Peyer's patch (tissue), 4 donors: ENCODE data around the gene HSPA4. TPM values are rescaled to one million over a fixed set of nuclear protein-coding genes. Genes with fewer than 3 reads are reported as not detected.

Source experiments
- DNase-seq, 3 donors: peaks; one replicate each; pipeline ENCODE4 v3.0.0-alpha.2; 2017 to 2019
- H3K27ac ChIP-seq, 4 donors: fragments of 200-600 bp; sonication (generic); one replicate each; pipeline ENCODE4 v1.5.1; 2016 to 2019
- H3K27me3 ChIP-seq, 2 donors: fragments of 200-600 bp; sonication (generic); one replicate each; pipeline ENCODE4 v1.5.1; 2019
- H3K36me3 ChIP-seq, 3 donors: fragments of 200-600 bp; sonication (generic); one replicate each; pipeline ENCODE4 v1.5.1; 2016 to 2019
- H3K4me1 ChIP-seq, 4 donors: fragments of 200-600 bp; sonication (generic); one replicate each; pipeline ENCODE4 v1.5.1; 2016 to 2019
- H3K4me3 ChIP-seq, 4 donors: fragments of 200-600 bp; sonication (generic); 1 replicate in 3 of 4; 2 replicates in 1 of 4; pipeline ENCODE4 v1.5.1; 2016 to 2019; ENCODE audit warnings: mild to moderate bottlenecking in 1 of 4
- H3K9me3 ChIP-seq, 4 donors: fragments of 200-600 bp; sonication (generic); one replicate each; pipeline ENCODE4 v1.5.1; 2016 to 2019; ENCODE audit warnings: mild to moderate bottlenecking in 1 of 4
- POLR2A ChIP-seq, 2 donors: fragments of 450-650 bp; IDR thresholded peaks; one replicate each; pipeline ENCODE4 v1.5.1; 2017; ENCODE audit warnings: antibody characterized with exemption in 2 of 2, mild to moderate bottlenecking in 2 of 2, moderate library complexity in 2 of 2
- total RNA-seq, 4 donors: library from RNA; depleted of rRNA; stranded (reverse); fragments of >200 nt; gene quantifications; one replicate each; pipeline ENCODE4 v1.1.0, GENCODE V29; 2016
- TF ChIP-seq, protein P1 (sequence below), 6 experiments: fragments of 450-650 bp in 4 of 6; fragments of 200-600 bp in 2 of 6; sonication (generic) in 1 of 6; IDR thresholded peaks; one replicate each; pipeline ENCODE4 v1.5.1; 2017 to 2019; ENCODE audit warnings: antibody characterized with exemption in 6 of 6, mild to moderate bottlenecking in 3 of 6, moderate library complexity in 1 of 6

Gene HSPA4
- total RNA-seq, 4 donors from 2014 or later, result 18.0 to 78.4 (median 41.4) TPM

DNA sequence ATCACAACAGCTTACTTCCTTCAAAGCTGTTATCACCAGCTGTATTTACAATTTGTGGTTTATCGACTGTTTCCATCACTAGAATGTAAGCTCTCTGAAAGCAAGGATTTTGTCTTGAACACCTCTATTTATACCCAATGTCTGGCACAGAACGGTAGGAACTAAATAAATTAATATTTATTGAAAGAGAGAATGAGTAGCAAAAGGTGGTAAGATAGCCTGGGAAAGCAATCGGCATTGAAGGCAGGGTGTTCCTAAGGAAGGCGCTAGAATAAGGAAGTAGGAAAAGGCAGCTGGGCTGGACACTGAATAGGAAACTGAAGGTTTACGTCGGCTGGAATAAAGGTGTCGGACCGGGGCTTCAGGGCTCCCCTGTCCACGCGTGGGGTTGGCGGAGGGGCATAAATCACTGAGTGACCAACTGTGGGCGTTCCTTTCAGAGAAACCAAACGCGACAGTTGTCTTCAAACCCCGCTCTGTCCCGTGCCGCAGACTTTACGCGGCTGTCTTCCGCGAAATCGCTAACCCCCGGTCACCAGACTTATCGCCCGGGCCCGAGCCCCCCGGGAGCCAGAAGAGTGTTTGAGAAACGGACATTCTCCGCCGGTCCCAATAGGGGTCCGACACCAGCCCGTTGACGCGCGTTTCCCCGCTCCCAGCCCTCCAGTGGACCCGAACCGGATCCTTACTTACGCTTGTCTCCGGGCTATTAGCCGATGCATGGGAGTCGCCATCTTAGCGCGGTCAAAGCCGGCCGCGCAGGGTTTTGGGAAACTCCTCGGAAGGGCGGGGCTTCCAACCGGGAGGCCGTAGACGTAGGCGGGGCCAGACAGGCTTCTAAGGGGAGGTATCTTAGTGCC is 25.8 kb upstream of the HSPA4 start, which contains the start of gene ZCCHC10:
ZCCHC10 (minus strand) TSS at position 746 of the 860 bp plus-strand sequence; CDS start at position 734, 12 bp downstream.
- peak; percentile 55 to 63 for TF ChIP-seq POLR2A (IDR thresholded peaks at IDR 0.05)
- TF ChIP-seq, protein P1, sequence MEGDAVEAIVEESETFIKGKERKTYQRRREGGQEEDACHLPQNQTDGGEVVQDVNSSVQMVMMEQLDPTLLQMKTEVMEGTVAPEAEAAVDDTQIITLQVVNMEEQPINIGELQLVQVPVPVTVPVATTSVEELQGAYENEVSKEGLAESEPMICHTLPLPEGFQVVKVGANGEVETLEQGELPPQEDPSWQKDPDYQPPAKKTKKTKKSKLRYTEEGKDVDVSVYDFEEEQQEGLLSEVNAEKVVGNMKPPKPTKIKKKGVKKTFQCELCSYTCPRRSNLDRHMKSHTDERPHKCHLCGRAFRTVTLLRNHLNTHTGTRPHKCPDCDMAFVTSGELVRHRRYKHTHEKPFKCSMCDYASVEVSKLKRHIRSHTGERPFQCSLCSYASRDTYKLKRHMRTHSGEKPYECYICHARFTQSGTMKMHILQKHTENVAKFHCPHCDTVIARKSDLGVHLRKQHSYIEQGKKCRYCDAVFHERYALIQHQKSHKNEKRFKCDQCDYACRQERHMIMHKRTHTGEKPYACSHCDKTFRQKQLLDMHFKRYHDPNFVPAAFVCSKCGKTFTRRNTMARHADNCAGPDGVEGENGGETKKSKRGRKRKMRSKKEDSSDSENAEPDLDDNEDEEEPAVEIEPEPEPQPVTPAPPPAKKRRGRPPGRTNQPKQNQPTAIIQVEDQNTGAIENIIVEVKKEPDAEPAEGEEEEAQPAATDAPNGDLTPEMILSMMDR (IDR thresholded peaks at IDR 0.05), result no peak
- peaks cover 0 to 11% (median 0%) of the 10 kb centered on the region in 4 donors for H3K4me1 ChIP-seq
- H3K36me3 ChIP-seq, result peaks cover 0 to 13% (median 0%) of the 10 kb centered on the region in 3 donors
- H3K9me3 ChIP-seq, result no peaks in the 10 kb centered on the region
- H3K4me3 ChIP-seq, result peak within 1 kb of the TSS; percentile 66 to 97 (median 83)
- H3K27me3 ChIP-seq, result no peaks in the 10 kb centered on the region
- H3K27ac ChIP-seq, result peak within 1 kb of the TSS; percentile 90 to 97 (median 92)
- DNase-seq, result peak; percentile 93 to 97 (median 96)

DNA sequence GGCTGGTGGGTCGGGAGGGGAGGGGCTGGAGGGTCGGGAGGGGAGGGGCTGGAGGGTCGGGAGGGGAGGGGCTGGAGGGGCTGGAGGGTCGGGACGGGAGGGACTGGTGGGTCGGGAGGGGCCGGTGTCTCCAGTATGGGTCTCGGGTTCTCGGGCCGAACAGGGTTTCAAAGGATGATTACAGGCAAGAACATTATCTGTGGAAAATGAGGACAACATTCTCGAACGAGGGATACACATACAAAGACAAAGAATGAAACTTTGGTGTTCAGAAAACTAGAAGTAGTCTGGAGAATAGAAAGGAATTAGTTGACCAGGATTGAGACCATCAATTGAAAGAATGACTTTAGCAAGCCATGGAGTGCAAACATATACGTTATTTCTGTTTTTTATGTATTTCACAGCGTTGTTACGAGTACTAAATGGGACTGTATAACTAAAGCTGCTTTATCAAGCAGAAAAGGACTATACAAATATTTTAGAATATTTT is 25.1 kb upstream of the HSPA4 start:
- Histone ChIP-seq H3K4me3 (peak overlapping the region; percentile 66 to 97 (median 83)), H3K27ac (peak overlapping the region; percentile 90 to 97 (median 92)), H3K36me3 (peaks cover 0 to 9% (median 0%) of the 10 kb centered on the region in 3 donors), H3K4me1 (peaks cover 0 to 11% (median 0%) of the 10 kb centered on the region in 4 donors), H3K27me3 (no peaks in the 10 kb centered on the region), H3K9me3 (no peaks in the 10 kb centered on the region)
- TF ChIP-seq, protein P1 (IDR thresholded peaks at IDR 0.05), result no peak
- TF ChIP-seq POLR2A (IDR thresholded peaks at IDR 0.05), result no peak
- no peak for DNase-seq

DNA sequence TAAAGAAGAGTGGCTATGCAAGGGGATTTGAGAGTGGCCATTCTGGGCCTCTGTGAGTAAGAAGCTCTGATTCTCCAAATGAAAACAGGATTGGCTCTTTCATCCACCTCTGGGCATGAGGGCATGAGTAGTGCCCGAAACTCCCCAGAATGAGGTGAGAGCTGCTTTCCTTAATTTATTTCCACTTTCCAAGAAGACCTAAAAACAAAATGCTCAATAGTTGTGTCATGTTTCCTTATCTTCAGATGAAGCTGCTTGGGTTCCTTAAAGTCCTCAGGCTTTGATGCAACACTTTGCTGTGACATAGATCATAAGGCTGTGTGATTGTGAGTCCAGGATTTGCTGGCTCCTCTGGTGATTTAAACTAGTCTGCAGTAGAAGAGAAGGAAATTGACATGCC is 22.4 kb upstream of the HSPA4 start:
- TF ChIP-seq, protein P1 (IDR thresholded peaks at IDR 0.05), result no peak
- no peak for TF ChIP-seq POLR2A (IDR thresholded peaks at IDR 0.05)
- Histone ChIP-seq H3K27me3 (no peaks in the 10 kb centered on the region), H3K36me3 (no peaks in the 10 kb centered on the region), H3K4me3 (no peak overlapping the region), H3K9me3 (no peaks in the 10 kb centered on the region), H3K4me1 (peaks cover 0 to 15% (median 4%) of the 10 kb centered on the region in 4 donors), H3K27ac (peak overlapping the region in 1 of 4 donors; percentile 63)
- DNase-seq, result no peak

DNA sequence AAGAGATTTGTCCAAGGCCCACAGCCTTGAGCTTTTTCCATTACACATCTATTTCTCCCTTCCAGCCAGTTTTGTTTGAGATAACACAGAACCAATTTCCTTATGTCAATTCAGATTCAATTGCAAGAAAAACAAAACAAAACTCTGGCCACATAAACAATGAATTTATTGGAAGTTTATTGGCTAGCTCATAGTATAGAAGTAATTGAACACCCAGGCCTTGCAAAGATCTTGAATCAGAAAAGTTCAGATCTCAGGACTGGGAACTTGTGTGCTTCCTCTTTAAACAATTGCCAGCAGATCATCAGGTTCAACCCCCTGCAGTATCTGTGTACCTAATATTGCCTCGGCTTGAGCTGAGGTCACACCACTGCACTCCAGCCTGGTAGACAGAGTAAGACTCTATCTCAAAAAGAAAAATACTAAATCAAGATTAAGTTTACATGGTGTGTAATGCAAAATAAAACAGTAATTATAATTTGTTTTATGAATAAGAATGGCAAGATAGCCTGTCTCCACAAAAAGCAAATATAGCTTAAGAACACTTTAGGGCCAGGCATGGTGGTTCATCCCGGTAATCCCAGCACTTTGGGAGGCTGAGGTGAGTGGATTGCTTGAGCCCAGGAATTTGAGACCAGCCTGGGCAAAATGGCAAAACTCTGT is 21.3 kb upstream of the HSPA4 start:
- Histone ChIP-seq H3K36me3 (no peaks in the 10 kb centered on the region), H3K27me3 (no peaks in the 10 kb centered on the region), H3K27ac (peak overlapping the region in 2 of 4 donors; percentile 7 to 63), H3K4me1 (peaks cover 0 to 9% (median 4%) of the 10 kb centered on the region in 4 donors), H3K4me3 (no peak overlapping the region), H3K9me3 (no peaks in the 10 kb centered on the region)
- TF ChIP-seq, protein P1 (IDR thresholded peaks at IDR 0.05), result no peak
- TF ChIP-seq POLR2A (IDR thresholded peaks at IDR 0.05), result no peak
- no peak for DNase-seq

DNA sequence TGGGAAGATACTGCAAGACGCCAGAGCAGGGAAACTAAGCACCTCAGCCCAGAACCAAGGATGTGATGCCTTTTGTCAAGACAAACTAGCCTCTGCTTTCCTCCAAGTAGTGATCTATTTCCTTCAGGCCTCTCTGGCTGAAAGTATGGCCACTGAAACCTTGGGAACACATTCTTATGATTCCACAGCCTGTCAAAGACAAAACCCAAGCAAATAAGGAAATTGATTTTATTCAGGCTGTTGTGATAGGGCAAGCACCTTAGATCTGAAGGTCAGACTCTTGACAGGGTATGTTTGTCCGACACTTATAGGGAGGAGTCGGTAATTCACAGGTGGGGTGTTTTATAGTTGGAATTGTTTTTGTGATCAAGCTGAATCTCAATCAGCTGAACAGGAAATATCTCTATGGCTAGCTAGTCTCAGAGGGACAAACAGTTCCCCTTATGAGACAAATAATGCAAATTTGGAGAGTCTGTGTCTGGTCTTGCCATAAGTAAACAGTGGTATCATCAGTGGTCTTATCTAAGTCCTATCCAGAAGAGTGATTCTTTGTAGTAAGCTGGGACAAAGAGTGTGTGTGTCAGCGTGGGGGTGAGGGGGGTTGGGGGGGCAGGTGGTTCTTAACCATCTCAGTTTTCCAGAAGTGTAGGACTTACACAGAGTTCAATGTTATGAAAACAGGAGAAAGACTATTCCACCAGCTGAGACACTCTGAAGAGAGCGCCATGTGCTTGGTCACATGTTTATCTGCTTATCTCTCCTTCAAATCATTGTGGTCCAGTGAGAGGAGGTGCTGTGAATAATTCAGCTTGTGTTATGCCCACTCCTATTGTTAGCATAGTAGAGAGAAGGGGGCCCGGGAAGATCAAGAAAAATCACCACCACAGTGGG is 18.7 kb upstream of the HSPA4 start:
- H3K36me3 ChIP-seq, result no peaks in the 10 kb centered on the region
- H3K4me3 ChIP-seq, result no peak overlapping the region
- H3K4me1 ChIP-seq, result peaks cover 0 to 9% (median 2%) of the 10 kb centered on the region in 4 donors
- no peaks in the 10 kb centered on the region for H3K27me3 ChIP-seq
- peak in 2 of 3 donors; percentile 61 to 71 for DNase-seq
- H3K9me3 ChIP-seq, result no peaks in the 10 kb centered on the region
- peak overlapping the region; percentile 9 to 79 (median 44) for H3K27ac ChIP-seq
- TF ChIP-seq, protein P1 (IDR thresholded peaks at IDR 0.05), result no peak
- TF ChIP-seq POLR2A (IDR thresholded peaks at IDR 0.05), result no peak
